ENCODE measurements around the gene AIF1L.

The AIF1L gene

DNA sequence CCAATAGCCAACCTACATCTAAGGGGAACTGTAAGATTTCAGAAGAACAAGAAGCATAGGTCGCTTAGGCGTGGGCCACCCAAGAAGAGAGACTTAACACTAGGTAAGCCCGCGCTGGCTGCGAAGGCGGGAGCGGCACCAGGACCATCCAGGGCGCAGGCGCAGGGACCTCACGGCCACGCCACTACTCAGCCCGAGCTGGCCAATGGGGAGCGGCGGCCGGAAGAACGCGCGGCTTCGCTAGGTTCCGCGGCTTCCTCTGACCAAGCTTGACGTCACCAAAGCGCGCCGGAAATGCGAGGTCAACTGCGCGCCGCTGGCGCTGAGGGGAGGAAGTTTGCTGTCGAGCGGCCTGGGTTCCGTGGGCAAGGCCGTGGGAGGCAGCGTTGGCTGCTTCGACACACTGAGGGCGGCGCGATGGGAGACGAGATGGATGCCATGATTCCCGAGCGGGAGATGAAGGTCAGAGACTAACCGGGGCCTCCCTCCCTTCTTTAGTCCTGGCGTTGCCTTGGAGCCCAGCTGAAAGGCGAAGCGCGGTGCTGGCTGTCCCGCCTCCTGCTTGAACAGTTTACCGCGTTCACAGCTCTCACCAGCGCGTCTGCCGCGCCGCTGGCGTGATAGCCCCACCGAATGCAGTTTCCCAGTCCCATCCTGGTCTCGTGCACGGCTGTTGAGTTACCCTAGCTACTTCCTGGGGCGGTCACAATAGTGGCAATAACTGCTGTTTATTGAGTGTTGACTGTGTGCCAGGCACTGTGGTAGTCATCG is 29.1 kb downstream of the AIF1L start, which contains the start of gene NUP214:
TSS of gene NUP214 (plus strand) at position 299 of the 771 bp plus-strand sequence. CDS start at position 418, 119 bp downstream.
- DNase-seq (ENCODE audit: extremely low read depth, low read depth) = peak; percentile 87
- TF ChIP-seq, protein P1, sequence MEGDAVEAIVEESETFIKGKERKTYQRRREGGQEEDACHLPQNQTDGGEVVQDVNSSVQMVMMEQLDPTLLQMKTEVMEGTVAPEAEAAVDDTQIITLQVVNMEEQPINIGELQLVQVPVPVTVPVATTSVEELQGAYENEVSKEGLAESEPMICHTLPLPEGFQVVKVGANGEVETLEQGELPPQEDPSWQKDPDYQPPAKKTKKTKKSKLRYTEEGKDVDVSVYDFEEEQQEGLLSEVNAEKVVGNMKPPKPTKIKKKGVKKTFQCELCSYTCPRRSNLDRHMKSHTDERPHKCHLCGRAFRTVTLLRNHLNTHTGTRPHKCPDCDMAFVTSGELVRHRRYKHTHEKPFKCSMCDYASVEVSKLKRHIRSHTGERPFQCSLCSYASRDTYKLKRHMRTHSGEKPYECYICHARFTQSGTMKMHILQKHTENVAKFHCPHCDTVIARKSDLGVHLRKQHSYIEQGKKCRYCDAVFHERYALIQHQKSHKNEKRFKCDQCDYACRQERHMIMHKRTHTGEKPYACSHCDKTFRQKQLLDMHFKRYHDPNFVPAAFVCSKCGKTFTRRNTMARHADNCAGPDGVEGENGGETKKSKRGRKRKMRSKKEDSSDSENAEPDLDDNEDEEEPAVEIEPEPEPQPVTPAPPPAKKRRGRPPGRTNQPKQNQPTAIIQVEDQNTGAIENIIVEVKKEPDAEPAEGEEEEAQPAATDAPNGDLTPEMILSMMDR (IDR thresholded peaks at IDR 0.05; ENCODE audit: low read depth, low read length) = no peak

DNA sequence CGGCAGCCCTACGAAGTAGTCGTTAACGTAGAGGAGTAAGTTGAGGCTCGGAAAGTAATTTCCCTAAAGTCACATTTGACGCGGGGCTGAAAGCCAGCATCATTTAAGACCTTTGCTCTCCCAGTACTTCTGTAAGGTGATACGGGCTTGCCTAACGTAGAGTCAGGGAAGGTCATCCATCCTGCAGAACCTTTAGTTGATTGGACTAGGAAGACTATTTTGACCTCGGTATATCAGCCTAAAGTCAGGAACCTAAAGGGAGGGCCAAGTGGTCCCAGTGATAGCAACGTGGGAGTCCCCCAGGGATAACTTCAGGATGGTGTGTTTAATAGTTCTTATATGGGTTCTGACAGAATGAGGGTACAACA is 29.7 kb downstream of the AIF1L start:
- no peak for DNase-seq (ENCODE audit: extremely low read depth, low read depth)
- TF ChIP-seq, protein P1 (IDR thresholded peaks at IDR 0.05; ENCODE audit: low read depth, low read length) = no peak

DNA sequence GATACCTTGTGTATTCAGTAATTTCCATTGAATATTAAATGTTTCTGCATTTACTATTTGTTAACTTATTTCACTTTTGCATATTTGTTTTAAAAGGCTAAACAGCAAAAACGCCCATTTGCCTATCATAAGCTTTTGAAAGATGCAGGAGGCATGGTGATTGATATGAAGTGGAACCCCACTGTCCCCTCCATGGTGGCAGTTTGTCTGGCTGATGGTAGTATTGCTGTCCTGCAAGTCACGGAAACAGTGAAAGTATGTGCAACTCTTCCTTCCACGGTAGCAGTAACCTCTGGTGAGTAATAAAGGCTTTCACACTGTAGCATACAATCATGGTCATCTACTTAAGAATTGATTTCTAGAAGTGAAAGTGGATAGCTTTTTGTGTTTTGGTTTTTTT is 32.9 kb downstream of the AIF1L start:
- no peak for DNase-seq (ENCODE audit: extremely low read depth, low read depth)
- TF ChIP-seq, protein P1 (IDR thresholded peaks at IDR 0.05; ENCODE audit: low read depth, low read length) = no peak

DNA sequence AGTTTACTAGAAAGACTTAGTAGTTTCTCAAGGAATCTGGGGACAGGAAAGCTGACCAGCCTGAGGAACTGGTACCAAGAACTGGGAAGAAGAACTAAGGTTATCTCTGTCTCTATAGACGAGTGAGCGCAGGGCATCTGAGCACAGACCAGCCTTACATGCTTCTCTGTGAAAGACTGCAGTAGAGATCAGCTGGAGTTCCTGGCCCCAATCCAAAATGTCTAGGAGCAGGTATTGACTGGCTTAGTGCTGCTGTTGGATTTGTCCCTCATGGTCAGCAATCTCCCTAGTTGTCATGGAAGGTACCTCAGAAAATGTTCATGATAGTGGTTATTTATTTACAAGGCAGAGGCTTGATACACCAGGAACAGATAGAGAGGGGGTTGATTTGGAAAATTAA is 42.3 kb downstream of the AIF1L start:
- TF ChIP-seq, protein P1 (IDR thresholded peaks at IDR 0.05; ENCODE audit: low read depth, low read length) = no peak
- DNase-seq (ENCODE audit: extremely low read depth, low read depth) = no peak

DNA sequence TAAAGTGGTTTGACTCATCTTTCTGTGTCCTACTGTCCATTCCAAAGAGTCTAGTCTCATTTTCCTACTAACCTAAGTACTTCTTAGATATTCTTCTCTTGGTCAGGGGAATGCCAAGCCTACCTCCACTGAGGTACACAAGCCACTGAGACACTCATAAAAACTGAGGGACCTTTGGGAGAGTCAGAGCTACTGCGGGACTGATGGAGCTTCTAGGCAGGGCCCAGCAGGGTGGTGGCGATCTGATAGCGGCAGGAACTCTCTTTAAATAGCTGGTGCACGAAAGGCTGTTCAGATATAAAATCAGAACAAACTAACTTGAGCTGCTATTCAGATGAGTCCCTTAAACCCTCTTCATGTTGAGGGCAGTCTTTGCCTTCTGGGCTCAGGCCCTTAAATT is 43.8 kb downstream of the AIF1L start:
- no peak for DNase-seq (ENCODE audit: extremely low read depth, low read depth)
- TF ChIP-seq, protein P1 (IDR thresholded peaks at IDR 0.05; ENCODE audit: low read depth, low read length) = no peak

DNA sequence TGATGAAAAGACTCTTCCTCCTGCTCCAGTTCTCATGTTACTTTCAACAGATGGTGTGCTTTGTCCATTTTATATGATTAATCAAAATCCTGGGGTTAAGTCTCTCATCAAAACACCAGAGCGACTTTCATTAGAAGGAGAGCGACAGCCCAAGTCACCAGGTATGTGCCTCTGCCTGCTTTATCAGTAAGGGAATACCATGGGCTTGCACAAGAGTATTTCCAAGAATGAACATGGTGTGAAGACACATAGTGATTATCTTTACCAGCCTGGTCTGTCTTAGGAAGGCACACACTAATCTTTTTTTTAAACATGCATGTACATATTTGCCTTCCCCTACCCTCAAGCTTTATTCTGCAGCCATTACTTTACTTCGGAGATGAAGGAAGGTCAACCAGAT is 44.2 kb downstream of the AIF1L start:
- DNase-seq (ENCODE audit: extremely low read depth, low read depth) = no peak
- TF ChIP-seq, protein P1 (IDR thresholded peaks at IDR 0.05; ENCODE audit: low read depth, low read length) = no peak

DNA sequence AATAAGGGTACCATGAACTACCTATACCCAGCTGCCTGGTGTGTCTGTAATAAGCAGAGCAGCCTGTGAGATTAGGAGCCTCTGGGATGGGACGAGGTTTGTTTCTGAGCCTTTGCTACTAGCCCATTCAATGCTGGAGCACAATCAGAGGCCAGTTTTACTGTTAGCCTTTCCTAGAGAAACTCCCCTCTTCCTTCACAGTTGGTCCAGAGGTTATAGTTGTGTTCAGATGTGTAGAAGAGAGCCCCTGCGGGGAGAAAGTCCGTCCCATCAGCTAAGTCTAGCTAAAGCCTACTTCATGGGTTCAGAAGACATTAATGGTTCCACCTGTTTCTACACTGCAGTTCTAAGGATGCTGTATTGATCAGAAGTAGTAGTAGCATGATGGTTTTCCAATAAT is 45.8 kb downstream of the AIF1L start:
- no peak for DNase-seq (ENCODE audit: extremely low read depth, low read depth)
- TF ChIP-seq, protein P1 (IDR thresholded peaks at IDR 0.05; ENCODE audit: low read depth, low read length) = no peak

Data from AG09319 (cell line).